Activated effector memory CD4-positive, alpha-beta T cell treated with anti-CD3 and anti-CD28 coated beads, Interleukin-2, amount 50 U/mL, for 16 hours (primary cell): ENCODE measurements around the gene TNP2.

ENCODE experiments used
- DNase-seq: peaks from one replicate; pipeline ENCODE4 v3.0.0-alpha.2; 2020

Gene TNP2

GRCh38 chr16:11268921-11269375 lies at the start of gene TNP2:
TNP2 (minus strand) TSS chr16:11269325; CDS start chr16:11269262, 63 bp downstream.
- no peak for DNase-seq

- no peak for DNase-seq
Observed at GRCh38 chr16:11318817-11319216, 49.7 kb upstream of the TNP2 start.

- no peak for DNase-seq
Observed at GRCh38 chr16:11316331-11317015, 47.3 kb upstream of the TNP2 start.

- no peak for DNase-seq
Observed at GRCh38 chr16:11315510-11315909, 46.4 kb upstream of the TNP2 start.

GRCh38 chr16:11314309-11314894 lies 45.3 kb upstream of the TNP2 start:
- no peak for DNase-seq

- no peak for DNase-seq
Observed at GRCh38 chr16:11313493-11314308, 44.6 kb upstream of the TNP2 start.

- DNase-seq, result no peak
Observed at GRCh38 chr16:11312718-11313492, 43.8 kb upstream of the TNP2 start.

GRCh38 chr16:11310997-11311561 lies 42.0 kb upstream of the TNP2 start:
- no peak for DNase-seq

GRCh38 chr16:11310634-11310977 lies 41.5 kb upstream of the TNP2 start:
- DNase-seq, result no peak

- DNase-seq, result no peak
Observed at GRCh38 chr16:11309895-11310633, 40.9 kb upstream of the TNP2 start.

GRCh38 chr16:11308493-11309283 lies 39.6 kb upstream of the TNP2 start:
- no peak for DNase-seq

- DNase-seq, result no peak
Observed at GRCh38 chr16:11307639-11308492, 38.7 kb upstream of the TNP2 start.

- no peak for DNase-seq
Observed at GRCh38 chr16:11306997-11307638, 38.0 kb upstream of the TNP2 start.

GRCh38 chr16:11306381-11306780 lies 37.3 kb upstream of the TNP2 start:
- no peak for DNase-seq

GRCh38 chr16:11303405-11304138 lies 34.4 kb upstream of the TNP2 start:
- DNase-seq, result no peak

- no peak for DNase-seq
Observed at GRCh38 chr16:11302977-11303376, 33.9 kb upstream of the TNP2 start.

- no peak for DNase-seq
Observed at GRCh38 chr16:11301645-11302501, 32.7 kb upstream of the TNP2 start.

- no peak for DNase-seq
Observed at GRCh38 chr16:11300560-11300892, 31.4 kb upstream of the TNP2 start.
